HL-60 (cell line): ENCODE results near the gene GPHB5.

ENCODE experiments used
- DNase-seq, 2 experiments: peaks; one replicate each; pipeline ENCODE4 v3.0.0-alpha.2; 2010 to 2020; ENCODE audit warnings: low read depth in 1 of 2, low spot score in 1 of 2
- H3K27ac ChIP-seq: fragments of 250-450 bp; sonication (Bioruptor Pico); replicated peaks from 2 replicates; pipeline ENCODE4 v1.5.1; 2020; ENCODE audit warnings: mild to moderate bottlenecking, moderate library complexity
- H3K27me3 ChIP-seq: fragments of 250-450 bp; sonication (Bioruptor Pico); 2 replicates; pipeline ENCODE4 v1.5.1; 2021; ENCODE audit warnings: mild to moderate bottlenecking, moderate library complexity; ENCODE audit not compliant: insufficient read depth, poor library complexity, severe bottlenecking
- H3K4me3 ChIP-seq: replicated peaks from 2 replicates; pipeline ENCODE4 v1.5.1; 2011; ENCODE audit warnings: mild to moderate bottlenecking, control low read depth, low read length; ENCODE audit not compliant: insufficient read depth
- GABPA ChIP-seq: IDR thresholded peaks from 2 replicates; pipeline ENCODE4 v1.6.1; 2012; ENCODE audit warnings: low read depth
- POLR2AphosphoS5 ChIP-seq: IDR thresholded peaks from 2 replicates; pipeline ENCODE4 v1.6.1; 2012; ENCODE audit warnings: low read depth
- SPI1 ChIP-seq: IDR thresholded peaks from 2 replicates; pipeline ENCODE4 v1.6.1; 2012; ENCODE audit warnings: low read depth, mild to moderate bottlenecking, borderline replicate concordance
- long read RNA-seq: library from polyadenylated mRNA; unstranded; transcript quantifications from one replicate; pipeline ENCODE4 v2.0.0, GENCODE V29; 2020
- TF ChIP-seq, protein P1 (sequence below): IDR thresholded peaks from 2 replicates; pipeline ENCODE4 v1.6.1; 2012; ENCODE audit warnings: low read depth; ENCODE audit not compliant: insufficient replicate concordance
- TF ChIP-seq, protein P2 (sequence below): IDR thresholded peaks from one replicate; pipeline ENCODE4 v1.5.1; 2011; ENCODE audit warnings: low read length, control low read depth, inconsistent platforms; ENCODE audit not compliant: insufficient read depth

GPHB5 gene, protein sequence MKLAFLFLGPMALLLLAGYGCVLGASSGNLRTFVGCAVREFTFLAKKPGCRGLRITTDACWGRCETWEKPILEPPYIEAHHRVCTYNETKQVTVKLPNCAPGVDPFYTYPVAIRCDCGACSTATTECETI
- long read RNA-seq, result 0 reads

DNA sequence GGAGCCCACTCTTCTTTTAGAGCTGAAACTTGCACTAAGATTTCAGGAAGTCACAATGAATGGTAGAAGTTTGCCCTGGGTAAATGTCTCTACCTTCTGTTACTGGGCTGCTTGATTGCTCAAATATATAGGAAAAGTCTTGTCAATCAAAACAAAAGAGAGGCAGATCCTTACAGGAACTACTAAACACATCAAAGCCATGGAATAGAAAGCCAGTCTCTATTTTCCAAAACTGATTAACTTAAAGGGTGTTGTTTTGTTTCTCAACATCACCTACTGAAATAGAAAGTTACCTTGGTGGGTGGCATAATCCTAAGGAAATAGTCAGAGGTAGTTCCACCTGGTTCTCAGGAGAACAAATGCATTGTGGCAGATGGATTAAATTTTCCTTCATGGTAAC is at the start of gene GPHB5:
GPHB5 (minus strand) TSS at position 101 of the 400 bp plus-strand sequence. CDS start 1,086 bp downstream, outside the sequence.
- peaks cover 2% of the 10 kb centered on the region for H3K27me3 ChIP-seq
- H3K27ac ChIP-seq, result no peak within 1 kb of the TSS
- H3K4me3 ChIP-seq, result no peak within 1 kb of the TSS
- DNase-seq, result no peak
- TF ChIP-seq, protein P1, sequence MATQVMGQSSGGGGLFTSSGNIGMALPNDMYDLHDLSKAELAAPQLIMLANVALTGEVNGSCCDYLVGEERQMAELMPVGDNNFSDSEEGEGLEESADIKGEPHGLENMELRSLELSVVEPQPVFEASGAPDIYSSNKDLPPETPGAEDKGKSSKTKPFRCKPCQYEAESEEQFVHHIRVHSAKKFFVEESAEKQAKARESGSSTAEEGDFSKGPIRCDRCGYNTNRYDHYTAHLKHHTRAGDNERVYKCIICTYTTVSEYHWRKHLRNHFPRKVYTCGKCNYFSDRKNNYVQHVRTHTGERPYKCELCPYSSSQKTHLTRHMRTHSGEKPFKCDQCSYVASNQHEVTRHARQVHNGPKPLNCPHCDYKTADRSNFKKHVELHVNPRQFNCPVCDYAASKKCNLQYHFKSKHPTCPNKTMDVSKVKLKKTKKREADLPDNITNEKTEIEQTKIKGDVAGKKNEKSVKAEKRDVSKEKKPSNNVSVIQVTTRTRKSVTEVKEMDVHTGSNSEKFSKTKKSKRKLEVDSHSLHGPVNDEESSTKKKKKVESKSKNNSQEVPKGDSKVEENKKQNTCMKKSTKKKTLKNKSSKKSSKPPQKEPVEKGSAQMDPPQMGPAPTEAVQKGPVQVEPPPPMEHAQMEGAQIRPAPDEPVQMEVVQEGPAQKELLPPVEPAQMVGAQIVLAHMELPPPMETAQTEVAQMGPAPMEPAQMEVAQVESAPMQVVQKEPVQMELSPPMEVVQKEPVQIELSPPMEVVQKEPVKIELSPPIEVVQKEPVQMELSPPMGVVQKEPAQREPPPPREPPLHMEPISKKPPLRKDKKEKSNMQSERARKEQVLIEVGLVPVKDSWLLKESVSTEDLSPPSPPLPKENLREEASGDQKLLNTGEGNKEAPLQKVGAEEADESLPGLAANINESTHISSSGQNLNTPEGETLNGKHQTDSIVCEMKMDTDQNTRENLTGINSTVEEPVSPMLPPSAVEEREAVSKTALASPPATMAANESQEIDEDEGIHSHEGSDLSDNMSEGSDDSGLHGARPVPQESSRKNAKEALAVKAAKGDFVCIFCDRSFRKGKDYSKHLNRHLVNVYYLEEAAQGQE, result no peak
- TF ChIP-seq GABPA (no peak), POLR2AphosphoS5 (no peak)

DNA sequence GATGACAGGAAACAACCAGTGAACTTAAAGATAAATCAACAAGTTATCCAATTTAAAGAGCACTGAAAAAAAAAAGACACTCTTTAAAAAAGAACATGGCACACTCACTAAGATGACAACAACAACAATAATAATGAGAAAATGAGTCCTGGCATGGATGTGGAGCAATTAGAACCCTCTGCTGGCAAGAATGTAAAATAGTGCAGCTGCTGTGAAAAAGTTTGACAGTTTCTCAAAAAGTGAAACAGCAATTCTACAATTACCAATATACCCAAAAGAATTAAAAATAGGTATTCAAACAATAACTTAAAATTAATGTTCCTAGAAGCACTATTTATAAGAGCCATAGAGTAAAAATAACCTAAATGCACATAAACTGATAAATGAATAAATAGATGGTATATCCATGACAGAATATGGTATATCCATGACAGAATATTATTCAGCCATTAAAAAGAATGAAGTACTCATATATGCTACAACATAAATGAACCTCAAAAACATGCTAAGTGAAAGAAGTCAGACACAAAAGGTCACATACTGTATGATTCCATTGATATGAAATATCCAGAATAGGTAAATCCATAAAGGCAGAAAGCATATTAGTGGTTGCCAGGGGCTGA is 49.1 kb upstream of the GPHB5 start:
- no peak for DNase-seq
- no peak overlapping the region for H3K4me3 ChIP-seq
- no peak overlapping the region for H3K27ac ChIP-seq
- TF ChIP-seq SPI1, result no peak
- TF ChIP-seq, protein P2, sequence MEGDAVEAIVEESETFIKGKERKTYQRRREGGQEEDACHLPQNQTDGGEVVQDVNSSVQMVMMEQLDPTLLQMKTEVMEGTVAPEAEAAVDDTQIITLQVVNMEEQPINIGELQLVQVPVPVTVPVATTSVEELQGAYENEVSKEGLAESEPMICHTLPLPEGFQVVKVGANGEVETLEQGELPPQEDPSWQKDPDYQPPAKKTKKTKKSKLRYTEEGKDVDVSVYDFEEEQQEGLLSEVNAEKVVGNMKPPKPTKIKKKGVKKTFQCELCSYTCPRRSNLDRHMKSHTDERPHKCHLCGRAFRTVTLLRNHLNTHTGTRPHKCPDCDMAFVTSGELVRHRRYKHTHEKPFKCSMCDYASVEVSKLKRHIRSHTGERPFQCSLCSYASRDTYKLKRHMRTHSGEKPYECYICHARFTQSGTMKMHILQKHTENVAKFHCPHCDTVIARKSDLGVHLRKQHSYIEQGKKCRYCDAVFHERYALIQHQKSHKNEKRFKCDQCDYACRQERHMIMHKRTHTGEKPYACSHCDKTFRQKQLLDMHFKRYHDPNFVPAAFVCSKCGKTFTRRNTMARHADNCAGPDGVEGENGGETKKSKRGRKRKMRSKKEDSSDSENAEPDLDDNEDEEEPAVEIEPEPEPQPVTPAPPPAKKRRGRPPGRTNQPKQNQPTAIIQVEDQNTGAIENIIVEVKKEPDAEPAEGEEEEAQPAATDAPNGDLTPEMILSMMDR, result no peak
- TF ChIP-seq, protein P1, result no peak
- no peaks in the 10 kb centered on the region for H3K27me3 ChIP-seq

DNA sequence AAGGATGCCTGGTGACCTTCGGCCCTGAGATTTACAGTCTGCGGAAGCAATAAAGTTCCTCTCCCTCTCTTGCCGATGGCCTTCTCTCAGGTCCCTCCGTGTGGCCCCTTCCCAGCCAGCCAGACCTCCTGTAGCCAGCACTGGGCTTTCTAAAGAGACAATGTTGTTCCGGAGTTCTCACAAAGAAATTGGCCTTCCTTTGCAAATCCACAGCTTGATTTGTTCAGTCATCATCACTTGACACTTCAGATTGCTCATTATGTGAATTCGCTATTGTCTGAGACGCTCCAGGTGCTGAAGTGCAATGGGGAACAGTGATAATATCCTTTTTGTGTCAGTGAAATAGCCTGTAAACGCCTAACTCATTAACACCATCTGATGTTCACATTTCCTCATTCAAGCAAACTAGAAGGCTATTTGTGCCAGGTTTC is 43.7 kb upstream of the GPHB5 start:
- H3K27ac ChIP-seq, result no peak overlapping the region
- TF ChIP-seq, protein P1, result no peak
- no peak for TF ChIP-seq SPI1
- H3K27me3 ChIP-seq, result no peaks in the 10 kb centered on the region
- no peak overlapping the region for H3K4me3 ChIP-seq
- DNase-seq, result no peak

DNA sequence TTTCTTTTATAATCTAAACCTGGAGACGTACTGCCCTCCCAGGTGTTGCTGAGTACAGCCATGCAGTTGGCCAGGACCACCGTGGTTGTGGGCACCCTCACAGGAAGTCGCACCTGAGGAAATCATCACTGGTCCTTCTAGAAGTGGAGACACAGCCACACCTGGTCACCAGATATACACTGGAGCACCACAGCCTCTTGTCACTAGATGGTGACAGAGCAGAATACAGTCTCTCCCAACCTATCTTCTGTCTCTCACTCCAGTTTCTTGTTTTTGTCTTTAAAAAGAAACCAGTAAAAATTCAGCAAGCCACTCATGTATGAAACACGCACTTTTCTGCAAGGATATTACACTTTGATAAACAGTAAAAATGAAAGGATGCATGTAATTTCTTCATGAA is 43.1 kb upstream of the GPHB5 start:
- H3K4me3 ChIP-seq, result no peak overlapping the region
- no peak for TF ChIP-seq POLR2AphosphoS5
- TF ChIP-seq SPI1, result no peak
- TF ChIP-seq, protein P2, result no peak
- TF ChIP-seq, protein P1, result no peak
- no peak for TF ChIP-seq GABPA
- no peak overlapping the region for H3K27ac ChIP-seq
- no peaks in the 10 kb centered on the region for H3K27me3 ChIP-seq
- no peak for DNase-seq
